Measurements from ENCODE around the gene HOXD10. TPM values are rescaled to one million over a fixed set of nuclear protein-coding genes. Genes with fewer than 3 reads are reported as not detected.

The HOXD10 gene
- total RNA-seq, 2 experiments from 2014 or later, result not detected

GRCh38 chr2:176104316-176105077 is 12.1 kb upstream of the HOXD10 start:
- H3K4me1 ChIP-seq (ENCODE audit: insufficient read depth, low read length, poor library complexity, severe bottlenecking), result no peaks in the 10 kb centered on the region
- H2AFZ ChIP-seq (ENCODE audit: low read length), result no peak overlapping the region
- no peak overlapping the region for H3K4me3 ChIP-seq (ENCODE audit: low read depth, low read length, poor library complexity, severe bottlenecking)
- H3K9me2 ChIP-seq (ENCODE audit: insufficient read depth, low read length), result no peaks in the 10 kb centered on the region
- no peaks in the 10 kb centered on the region for H3K9me3 ChIP-seq (ENCODE audit: low read length)
- H3K4me2 ChIP-seq (ENCODE audit: low read length), result no peak overlapping the region
- no peak for DNase-seq (ENCODE audit: low spot score)
- H3K36me3 ChIP-seq (ENCODE audit: insufficient read depth, low read length), result no peaks in the 10 kb centered on the region
- H4K20me1 ChIP-seq (ENCODE audit: insufficient read depth, low read length), result no peaks in the 10 kb centered on the region
- no peak for TF ChIP-seq EZH2phosphoT487 (IDR thresholded peaks at IDR 0.05; ENCODE audit: borderline replicate concordance, low read depth, low read length)
- TF ChIP-seq, protein P1, sequence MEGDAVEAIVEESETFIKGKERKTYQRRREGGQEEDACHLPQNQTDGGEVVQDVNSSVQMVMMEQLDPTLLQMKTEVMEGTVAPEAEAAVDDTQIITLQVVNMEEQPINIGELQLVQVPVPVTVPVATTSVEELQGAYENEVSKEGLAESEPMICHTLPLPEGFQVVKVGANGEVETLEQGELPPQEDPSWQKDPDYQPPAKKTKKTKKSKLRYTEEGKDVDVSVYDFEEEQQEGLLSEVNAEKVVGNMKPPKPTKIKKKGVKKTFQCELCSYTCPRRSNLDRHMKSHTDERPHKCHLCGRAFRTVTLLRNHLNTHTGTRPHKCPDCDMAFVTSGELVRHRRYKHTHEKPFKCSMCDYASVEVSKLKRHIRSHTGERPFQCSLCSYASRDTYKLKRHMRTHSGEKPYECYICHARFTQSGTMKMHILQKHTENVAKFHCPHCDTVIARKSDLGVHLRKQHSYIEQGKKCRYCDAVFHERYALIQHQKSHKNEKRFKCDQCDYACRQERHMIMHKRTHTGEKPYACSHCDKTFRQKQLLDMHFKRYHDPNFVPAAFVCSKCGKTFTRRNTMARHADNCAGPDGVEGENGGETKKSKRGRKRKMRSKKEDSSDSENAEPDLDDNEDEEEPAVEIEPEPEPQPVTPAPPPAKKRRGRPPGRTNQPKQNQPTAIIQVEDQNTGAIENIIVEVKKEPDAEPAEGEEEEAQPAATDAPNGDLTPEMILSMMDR (conservative IDR thresholded peaks at IDR 0.05; ENCODE audit: low read length), result no peak
- no peaks in the 10 kb centered on the region for H3K79me2 ChIP-seq (ENCODE audit: insufficient read depth, low read depth, low read length)
- ChIA-PET POLR2A (interaction anchor here (0.7 kb wide), 1 partner anchor 207 kb away, joined by 4 read pairs; no protein-coding TSS in a partner anchor), CTCF (ENCODE audit: unreplicated experiment) (no interaction called here)
- intact Hi-C loops (cut with micrococcal nuclease; ENCODE audit: unreplicated experiment), result no loop called here
- H3K27ac ChIP-seq (ENCODE audit: low read depth, low read length, poor library complexity, severe bottlenecking), result no peak overlapping the region
- BruUV-seq (replicated peaks), result no TSS peak

DNA sequence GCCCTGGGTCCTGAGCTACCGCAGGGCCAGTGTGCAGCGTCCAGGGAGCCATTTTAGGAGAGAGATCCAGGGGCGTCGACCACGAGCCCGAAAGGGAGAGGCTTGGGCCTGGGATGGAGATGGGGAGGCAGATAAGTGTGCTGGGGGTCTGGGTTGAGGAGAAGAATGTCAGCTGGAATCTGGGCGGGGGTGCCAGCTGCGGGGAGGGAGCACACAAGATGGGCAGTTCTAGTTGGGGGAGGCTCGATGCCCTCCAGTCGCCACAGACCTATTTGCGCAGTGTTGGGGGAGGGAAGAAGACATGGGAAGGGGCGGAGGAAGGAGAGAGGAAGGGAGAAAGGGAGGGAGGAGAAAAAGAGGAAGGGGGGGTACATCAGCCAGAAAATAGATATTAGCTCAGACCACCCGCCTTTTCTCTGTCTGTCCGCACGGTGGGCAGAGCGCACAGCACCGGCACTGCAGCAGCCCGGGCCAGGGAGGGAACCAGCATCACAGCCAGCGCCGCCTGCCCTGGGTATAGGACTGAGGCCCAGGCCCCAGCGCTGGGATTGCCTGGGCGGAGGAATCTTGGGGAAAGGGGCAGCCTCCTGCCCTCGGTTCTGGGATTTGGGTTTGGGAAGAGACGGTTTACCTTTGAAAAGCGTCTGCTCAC is 11.4 kb upstream of the HOXD10 start:
- H3K4me2 ChIP-seq (ENCODE audit: low read length), result no peak overlapping the region
- H3K4me1 ChIP-seq (ENCODE audit: insufficient read depth, low read length, poor library complexity, severe bottlenecking), result no peaks in the 10 kb centered on the region
- TF ChIP-seq EZH2phosphoT487 (IDR thresholded peaks at IDR 0.05; ENCODE audit: borderline replicate concordance, low read depth, low read length), result no peak
- TF ChIP-seq, protein P1 (conservative IDR thresholded peaks at IDR 0.05; ENCODE audit: low read length), result no peak
- no peak overlapping the region for H3K4me3 ChIP-seq (ENCODE audit: low read depth, low read length, poor library complexity, severe bottlenecking)
- H3K36me3 ChIP-seq (ENCODE audit: insufficient read depth, low read length), result no peaks in the 10 kb centered on the region
- DNase-seq (ENCODE audit: low spot score), result no peak
- ChIA-PET CTCF (ENCODE audit: unreplicated experiment) (no interaction called here), POLR2A (no interaction called here)
- no peak overlapping the region for H2AFZ ChIP-seq (ENCODE audit: low read length)
- H3K27ac ChIP-seq (ENCODE audit: low read depth, low read length, poor library complexity, severe bottlenecking), result no peak overlapping the region
- no peaks in the 10 kb centered on the region for H3K9me3 ChIP-seq (ENCODE audit: low read length)
- no TSS peak for BruUV-seq (replicated peaks)
- no peaks in the 10 kb centered on the region for H4K20me1 ChIP-seq (ENCODE audit: insufficient read depth, low read length)
- no peaks in the 10 kb centered on the region for H3K79me2 ChIP-seq (ENCODE audit: insufficient read depth, low read depth, low read length)
- no peaks in the 10 kb centered on the region for H3K9me2 ChIP-seq (ENCODE audit: insufficient read depth, low read length)
- intact Hi-C loops (cut with micrococcal nuclease; ENCODE audit: unreplicated experiment), result no loop called here
